K562 (cell line): Measurements from ENCODE around the gene POLN. TPM values are rescaled to one million over a fixed set of nuclear protein-coding genes. Genes with fewer than 3 reads are reported as not detected.
A peak's percentile ranks its signal among the peaks of the same experiment; 100 is the strongest.

Experiments used
- ATAC-seq: fragments of 200-7000 bp; cut with Tn5 transposase; 3 replicates; pipeline ENCODE4 v1.9.1; 2020; ENCODE audit warnings: moderate library complexity
- BruUV-seq: library from RNA; stranded (reverse); fragments of 400-500 nt; replicated peaks from 2 replicates; lab custom pipeline; 2021; lab: Mats Ljungman, UMichigan
- CTCF ChIA-PET: fragments of 300-600 bp; formaldehyde crosslinking; extraction: SDS; loops from one replicate; lab custom pipeline; 2021; ENCODE audit warnings: low intra/inter-chr PET ratio; lab: Yijun Ruan, JAX
- POLR2A ChIA-PET: fragments of 300-600, 350-650 bp; sonication (Branson Sonifier 250); formaldehyde crosslinking; extraction: SDS; loops from one replicate; lab custom pipeline; 2021; ENCODE audit warnings: antibody characterized with exemption, inconsistent platforms; lab: Yijun Ruan, JAX
- DNase-seq, 4 experiments: peaks; one replicate each; pipeline versions ENCODE4 v3.0.0 to v3.0.0-alpha.2; 2011 to 2018; ENCODE audit warnings: low spot score in 3 of 4, mixed read lengths in 3 of 4; ENCODE audit errors: extremely low read depth in 1 of 4
- FAIRE-seq: peaks from 2 replicates; lab custom pipeline; 2011; peaks lifted over from hg19 to GRCh38; lab: Jason Lieb, UNC
- H2AFZ ChIP-seq: 2 replicates; pipeline ENCODE4 v1.6.0; 2011; ENCODE audit warnings: low read depth, low read length, control low read depth, inconsistent platforms
- H3K27ac ChIP-seq: fragments of 200-600 bp; 3 replicates; pipeline ENCODE4 v1.8.0; 2011; ENCODE audit warnings: low read depth, mild to moderate bottlenecking, control low read depth, inconsistent platforms, low read length, moderate library complexity, mixed read lengths; ENCODE audit errors: extremely low read depth
- H3K27me3 ChIP-seq, 2 experiments: fragments of 300-600 bp in 1 of 2; 2 replicates in 1 of 2; 3 replicates in 1 of 2; pipeline versions ENCODE4 v1.6.0 to v1.8.0; 2011; ENCODE audit warnings: inconsistent platforms in 2 of 2, low read length in 2 of 2, mild to moderate bottlenecking in 1 of 2, mixed read lengths in 1 of 2, moderate library complexity in 1 of 2; ENCODE audit not compliant: control insufficient read depth in 2 of 2, insufficient read depth in 2 of 2
- H3K36me3 ChIP-seq: fragments of 300-600 bp; 3 replicates; pipeline ENCODE4 v1.8.0; 2011; ENCODE audit warnings: mild to moderate bottlenecking, low read length, inconsistent platforms; ENCODE audit not compliant: control insufficient read depth, insufficient read depth
- H3K4me1 ChIP-seq, 2 experiments: fragments of 200-600 bp in 1 of 2; replicated peaks in 1 of 2; 2 replicates in 1 of 2; 3 replicates in 1 of 2; pipeline versions ENCODE4 v1.5.1 to v1.8.0; 2011; ENCODE audit warnings: inconsistent platforms in 2 of 2, low read length in 2 of 2, mild to moderate bottlenecking in 1 of 2, mixed read lengths in 1 of 2, moderate library complexity in 1 of 2; ENCODE audit not compliant: control insufficient read depth in 2 of 2, insufficient read depth in 2 of 2
- H3K4me2 ChIP-seq: 2 replicates; pipeline ENCODE4 v1.6.1; 2011; ENCODE audit warnings: low read length, control low read depth, inconsistent platforms, mixed read lengths; ENCODE audit not compliant: insufficient read depth
- H3K4me3 ChIP-seq: fragments of 200-600 bp; sonication (generic), shearing (Covaris generic); 2 replicates; pipeline ENCODE4 v1.5.1; 2016; ENCODE audit warnings: control low read depth, inconsistent platforms
- H3K79me2 ChIP-seq: fragments of 200-600 bp; 3 replicates; pipeline ENCODE4 v1.8.0; 2011; ENCODE audit warnings: low read length, inconsistent platforms; ENCODE audit not compliant: control insufficient read depth, insufficient read depth
- H3K9ac ChIP-seq, 2 experiments: 2 replicates each; pipeline versions ENCODE4 v1.6.0 to v1.6.1; 2011; ENCODE audit warnings: low read depth in 2 of 2, low read length in 2 of 2, control low read depth in 1 of 2, inconsistent platforms in 1 of 2, mild to moderate bottlenecking in 1 of 2, mixed read lengths in 1 of 2; ENCODE audit not compliant: insufficient read depth in 1 of 2
- H3K9me1 ChIP-seq: one replicate; pipeline ENCODE4 v1.6.0; 2011; ENCODE audit warnings: inconsistent platforms, mild to moderate bottlenecking, low read length, moderate library complexity; ENCODE audit not compliant: control insufficient read depth, insufficient read depth
- H3K9me3 ChIP-seq: replicated peaks from 2 replicates; pipeline ENCODE4 v1.5.1; 2011; ENCODE audit warnings: low read depth, low read length, inconsistent platforms; ENCODE audit not compliant: control insufficient read depth, insufficient read depth
- H4K20me1 ChIP-seq: replicated peaks from 2 replicates; pipeline ENCODE4 v1.6.1; 2011; ENCODE audit warnings: low read length, inconsistent platforms, mixed read lengths; ENCODE audit not compliant: control insufficient read depth, insufficient read depth
- CEBPB ChIP-seq: fragments of 450-650 bp; IDR thresholded peaks from 2 replicates; pipeline ENCODE4 v1.6.1; 2016; ENCODE audit warnings: missing genetic modification characterization, missing compliant biosample characterization
- CEBPG ChIP-seq, 3 experiments: fragments of 200-800 bp in 1 of 3; sonication (Bioruptor generic) in 1 of 3; sonication (generic) in 1 of 3; formaldehyde crosslinking in 1 of 3; IDR thresholded peaks in 2 of 3; conservative IDR thresholded peaks in 1 of 3; 2 replicates each; pipeline versions ENCODE4 v1.6.1 to v1.8.0; 2016 to 2022; ENCODE audit warnings: missing compliant biosample characterization in 2 of 3, missing genetic modification characterization in 2 of 3, mild to moderate bottlenecking in 1 of 3, missing genetic modification reagents in 1 of 3
- PRDM10 ChIP-seq: fragments of 450-650 bp; IDR thresholded peaks from 2 replicates; pipeline ENCODE4 v1.6.1; 2018; ENCODE audit not compliant: partially characterized antibody
- ZSCAN29 ChIP-seq: fragments of 450-650 bp; IDR thresholded peaks from 2 replicates; pipeline ENCODE4 v1.6.1; 2017
- in situ Hi-C: fragments of 300-500 bp; cut with MboI; formaldehyde crosslinking; loops from 4 replicates; pipeline ENCODE4 v1.15.0; 2018; ENCODE audit warnings: inconsistent platforms, mixed read lengths
- intact Hi-C: fragments of 100-400 bp; cut with micrococcal nuclease; formaldehyde crosslinking; loops from 2 replicates; pipeline ENCODE4 v1.14.2; 2022
- polyA plus RNA-seq, 8 experiments: library from polyadenylated mRNA; depleted of rRNA in 4 of 8; stranded (reverse) in 5 of 8; unstranded in 3 of 8; fragments of >200 nt; fragmentation: Nextera tagmentation in 2 of 8; fragmentation: Illumina TruSeq in 1 of 8; extraction: Ambion mirVana in 2 of 8; extraction: Trizol in 1 of 8; gene quantifications; 2 replicates each; pipeline versions ENCODE4 v1.2.1 to v1.2.3, GENCODE V29; 2011 to 2014; ENCODE audit warnings: inconsistent platforms in 1 of 8, missing spikeins in 1 of 8
- total RNA-seq, 7 experiments: library from RNA; depleted of rRNA in 6 of 7; stranded (reverse); fragments of >200 nt in 6 of 7; fragmentation: Illumina TruSeq in 2 of 7; extraction: Trizol in 2 of 7; gene quantifications; 2 replicates each; pipeline versions ENCODE4 v1.2.1 to v1.2.3, GENCODE V29; 2011 to 2021; ENCODE audit warnings: low replicate concordance in 1 of 7

Gene POLN
- total and polyA plus RNA-seq, 9 of the 15 experiments (the other 6 are each of a cell fraction or from before 2014, with no cell fraction given) = 0.08 to 0.91 (median 0.32) TPM

GRCh38 chr4:2183394-2183793, 58.5 kb downstream of the POLN start:
- POLR2A ChIA-PET = interaction anchor here (0.6 to 1.1 kb wide), 2 partner anchors 11 to 747 kb away, joined by 3 to 4 read pairs; no protein-coding TSS in a partner anchor
- intact Hi-C loops = loop anchor here (10.0 kb wide), 1 partner anchor 269 kb away; no protein-coding TSS in a partner anchor
- Histone ChIP-seq H3K27me3 (no peaks in the 10 kb centered on the region), H3K9me3 (peaks cover 7% of the 10 kb centered on the region; the same call in 1 of the 2 replicates), H3K9me1 (no peaks in the 10 kb centered on the region), H3K4me1 (no peaks in the 10 kb centered on the region), H3K79me2 (no peaks in the 10 kb centered on the region), H3K4me3 (no peak overlapping the region), H4K20me1 (no peaks in the 10 kb centered on the region), H3K9ac (no peak overlapping the region), H3K36me3 (no peaks in the 10 kb centered on the region), H3K27ac (no peak overlapping the region), H3K4me2 (no peak overlapping the region), H2AFZ (no peak overlapping the region)
- no peak for FAIRE-seq
- CTCF ChIA-PET = no interaction called here
- in situ Hi-C loops = no loop called here
- TF ChIP-seq CEBPG (CRISPR knock-in tag; IDR thresholded peaks at IDR 0.05) (no peak), CEBPG (tag; conservative IDR thresholded peaks at IDR 0.05 in 1 of 2, IDR thresholded peaks at IDR 0.05 in 1 of 2) (0 out of 4 replicates have a peak, but pooled peaks of 1 of the 2 experiments have one; percentile 27), ZSCAN29 (no peak), CEBPB (tag) (peak; percentile 58), PRDM10 (no peak)
- DNase-seq = no peak
- BruUV-seq = no TSS peak
- no peak for ATAC-seq
